SU-DHL-6 (cell line): ENCODE data around the gene WDR43.

ENCODE experiments used
- H2AFZ ChIP-seq: fragments of 200-600 bp; sonication (generic); 2 replicates; pipeline ENCODE4 v1.6.1; 2014; ENCODE audit warnings: low read depth, mild to moderate bottlenecking, moderate library complexity, mixed read lengths, antibody characterized with exemption, low read length; ENCODE audit not compliant: severe bottlenecking
- H3F3A ChIP-seq: fragments of 200-600 bp; shearing (Covaris generic); 2 replicates; pipeline ENCODE4 v1.6.0; 2016; ENCODE audit warnings: antibody characterized with exemption, mild to moderate bottlenecking; ENCODE audit not compliant: insufficient read depth
- H3K27ac ChIP-seq: fragments of 200-600 bp; sonication (generic); 2 replicates; pipeline ENCODE4 v1.5.1; 2016; ENCODE audit warnings: low read depth, mild to moderate bottlenecking, low read length, moderate library complexity, mixed read lengths
- H3K27me3 ChIP-seq: fragments of 200-600 bp; sonication (generic), shearing (Covaris generic); 2 replicates; pipeline ENCODE4 v1.6.0; 2014; ENCODE audit warnings: mild to moderate bottlenecking, low read length
- H3K36me3 ChIP-seq: fragments of 200-600 bp; sonication (generic); 2 replicates; pipeline ENCODE4 v1.6.1; 2014; ENCODE audit warnings: mild to moderate bottlenecking, low read length, mixed read lengths
- H3K4me2 ChIP-seq: fragments of 300-600, 200-600 bp; shearing (Covaris generic), sonication (generic); 2 replicates; pipeline ENCODE4 v1.6.0; 2014; ENCODE audit warnings: low read length, low read depth, mild to moderate bottlenecking; ENCODE audit not compliant: poor library complexity, severe bottlenecking
- H3K4me3 ChIP-seq: fragments of 200-600 bp; sonication (generic); 2 replicates; pipeline ENCODE4 v1.5.1; 2014; ENCODE audit warnings: antibody characterized with exemption, low read length, mild to moderate bottlenecking, mixed read lengths; ENCODE audit not compliant: insufficient read depth, poor library complexity, severe bottlenecking
- H3K79me2 ChIP-seq: fragments of 200-600 bp; sonication (generic); 2 replicates; pipeline ENCODE4 v1.6.1; 2014; ENCODE audit warnings: mild to moderate bottlenecking, low read length, moderate library complexity; ENCODE audit not compliant: insufficient read depth
- H3K9ac ChIP-seq: fragments of 200-600 bp; sonication (generic); 2 replicates; pipeline ENCODE4 v1.7.0; 2014; ENCODE audit warnings: mild to moderate bottlenecking, low read length
- H3K9me2 ChIP-seq: fragments of 200-600 bp; sonication (generic); replicated peaks from 2 replicates; pipeline ENCODE4 v1.6.1; 2014; ENCODE audit warnings: low read length; ENCODE audit not compliant: insufficient read depth
- H3K9me3 ChIP-seq: fragments of 200-600 bp; sonication (generic); 2 replicates; pipeline ENCODE4 v1.6.1; 2014; ENCODE audit warnings: low read length, mixed read lengths; ENCODE audit not compliant: insufficient read depth
- H4K20me1 ChIP-seq: fragments of 200-600 bp; sonication (generic); 2 replicates; pipeline ENCODE4 v1.6.1; 2014; ENCODE audit warnings: low read depth, mild to moderate bottlenecking, antibody characterized with exemption, low read length, moderate library complexity, mixed read lengths
- EZH2phosphoT487 ChIP-seq: fragments of 200-600 bp; sonication (generic), shearing (Covaris generic); conservative IDR thresholded peaks from 2 replicates; pipeline ENCODE4 v1.6.1; 2018; ENCODE audit warnings: mild to moderate bottlenecking, antibody characterized with exemption, low read length, moderate library complexity, mixed read lengths
- TF ChIP-seq, protein P1 (sequence below): fragments of 200-600 bp; sonication (generic); IDR thresholded peaks from one replicate; pipeline ENCODE4 v1.5.1; 2017; ENCODE audit warnings: antibody characterized with exemption, mild to moderate bottlenecking, low read length, moderate library complexity; ENCODE audit not compliant: insufficient read depth, poor library complexity, severe bottlenecking

WDR43 gene

DNA sequence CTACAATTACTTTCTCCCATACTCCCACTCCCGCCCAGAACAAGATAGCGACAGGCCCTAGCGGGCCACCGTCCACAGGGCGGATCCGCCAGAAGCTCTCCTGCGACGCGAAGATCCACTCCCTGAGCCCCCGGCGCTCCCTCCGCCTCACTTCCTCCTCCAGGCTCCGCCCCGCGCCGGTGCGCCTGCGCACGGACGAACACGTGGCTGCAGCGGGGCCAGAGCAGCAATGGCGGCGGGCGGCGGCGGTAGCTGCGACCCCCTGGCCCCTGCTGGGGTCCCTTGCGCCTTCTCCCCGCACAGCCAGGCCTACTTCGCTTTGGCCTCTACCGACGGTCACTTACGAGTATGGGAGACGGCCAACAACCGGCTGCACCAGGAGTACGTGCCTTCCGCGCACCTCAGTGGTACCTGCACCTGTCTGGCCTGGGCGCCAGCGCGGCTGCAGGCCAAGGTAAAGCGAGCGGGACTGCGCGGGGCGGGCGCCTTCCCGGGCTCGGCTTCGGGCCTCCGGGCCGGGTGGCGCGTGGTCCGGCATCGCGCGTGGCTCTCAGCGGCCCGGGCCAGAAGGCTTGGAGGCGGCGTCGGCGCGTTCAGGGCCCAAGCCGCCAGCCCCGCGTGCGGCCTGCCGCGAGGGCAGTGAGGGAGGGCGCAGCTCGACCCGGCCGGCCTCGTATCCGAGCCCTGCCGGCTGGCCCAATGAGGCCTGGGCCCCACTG lies at the start of gene WDR43:
Gene WDR43, plus strand, starts transcription at position 198 of the 719 bp plus-strand sequence. Its CDS starts 32 bp downstream, at position 230.
- H3K4me2 ChIP-seq = peak within 1 kb of the TSS; percentile 99
- H3K27me3 ChIP-seq = no peaks in the 10 kb centered on the region
- H3K27ac ChIP-seq = peak within 1 kb of the TSS; percentile 66
- H3F3A ChIP-seq = 0 out of 2 replicates have a peak, but pooled peaks cover 4% of the 10 kb centered on the region
- no peaks in the 10 kb centered on the region for H3K9me3 ChIP-seq
- peaks cover 52% of the 10 kb centered on the region for H3K79me2 ChIP-seq
- peaks cover 6% of the 10 kb centered on the region for H3K36me3 ChIP-seq
- no peak for TF ChIP-seq EZH2phosphoT487
- TF ChIP-seq, protein P1, sequence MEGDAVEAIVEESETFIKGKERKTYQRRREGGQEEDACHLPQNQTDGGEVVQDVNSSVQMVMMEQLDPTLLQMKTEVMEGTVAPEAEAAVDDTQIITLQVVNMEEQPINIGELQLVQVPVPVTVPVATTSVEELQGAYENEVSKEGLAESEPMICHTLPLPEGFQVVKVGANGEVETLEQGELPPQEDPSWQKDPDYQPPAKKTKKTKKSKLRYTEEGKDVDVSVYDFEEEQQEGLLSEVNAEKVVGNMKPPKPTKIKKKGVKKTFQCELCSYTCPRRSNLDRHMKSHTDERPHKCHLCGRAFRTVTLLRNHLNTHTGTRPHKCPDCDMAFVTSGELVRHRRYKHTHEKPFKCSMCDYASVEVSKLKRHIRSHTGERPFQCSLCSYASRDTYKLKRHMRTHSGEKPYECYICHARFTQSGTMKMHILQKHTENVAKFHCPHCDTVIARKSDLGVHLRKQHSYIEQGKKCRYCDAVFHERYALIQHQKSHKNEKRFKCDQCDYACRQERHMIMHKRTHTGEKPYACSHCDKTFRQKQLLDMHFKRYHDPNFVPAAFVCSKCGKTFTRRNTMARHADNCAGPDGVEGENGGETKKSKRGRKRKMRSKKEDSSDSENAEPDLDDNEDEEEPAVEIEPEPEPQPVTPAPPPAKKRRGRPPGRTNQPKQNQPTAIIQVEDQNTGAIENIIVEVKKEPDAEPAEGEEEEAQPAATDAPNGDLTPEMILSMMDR = no peak
- peak within 1 kb of the TSS; percentile 95 for H3K9ac ChIP-seq
- H4K20me1 ChIP-seq = peaks cover 41% of the 10 kb centered on the region
- H3K9me2 ChIP-seq = no peaks in the 10 kb centered on the region
- peak within 1 kb of the TSS; percentile 82 for H3K4me3 ChIP-seq
- H2AFZ ChIP-seq = no peak within 1 kb of the TSS

- Histone ChIP-seq H4K20me1 (no peaks in the 10 kb centered on the region; the same call in 1 of the 2 replicates), H3K4me3 (no peak overlapping the region), H3F3A (peaks cover 12% of the 10 kb centered on the region; the same call in 1 of the 2 replicates), H3K27ac (no peak overlapping the region), H3K4me2 (no peak overlapping the region), H3K9me2 (no peaks in the 10 kb centered on the region), H3K9me3 (no peaks in the 10 kb centered on the region), H2AFZ (no peak overlapping the region), H3K9ac (no peak overlapping the region), H3K79me2 (no peaks in the 10 kb centered on the region; the same call in 1 of the 2 replicates), H3K27me3 (no peaks in the 10 kb centered on the region), H3K36me3 (peaks cover 7% of the 10 kb centered on the region; the same call in 1 of the 2 replicates)
- TF ChIP-seq, protein P1 = no peak
- no peak for TF ChIP-seq EZH2phosphoT487
Observed at GRCh38 chr2:28855193-28855592, 39.3 kb upstream of the WDR43 start.

DNA sequence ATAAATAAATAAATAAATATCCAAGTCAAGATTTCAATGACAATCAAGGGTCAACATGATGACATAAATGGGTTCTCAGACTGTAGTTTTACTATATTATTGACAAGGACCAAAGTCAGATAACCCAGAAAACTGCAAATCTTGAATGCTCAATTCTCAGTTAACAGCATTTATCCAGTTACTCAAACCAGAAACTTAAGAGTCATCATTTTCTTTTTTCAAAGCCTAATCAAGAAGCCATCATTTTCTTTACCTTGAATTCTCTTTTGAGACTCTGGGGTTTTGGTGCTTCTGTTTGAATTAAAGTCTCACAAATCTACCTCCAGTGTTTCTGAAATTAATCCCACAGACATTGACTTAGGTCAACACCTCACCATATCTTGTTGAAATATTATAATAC lies 38.5 kb upstream of the WDR43 start:
- no peaks in the 10 kb centered on the region for H3K36me3 ChIP-seq
- H3F3A ChIP-seq = 0 out of 2 replicates have a peak, but pooled peaks cover 5% of the 10 kb centered on the region
- no peak overlapping the region for H3K9ac ChIP-seq
- H4K20me1 ChIP-seq = no peaks in the 10 kb centered on the region
- no peaks in the 10 kb centered on the region for H3K27me3 ChIP-seq
- H3K9me2 ChIP-seq = no peaks in the 10 kb centered on the region
- H2AFZ ChIP-seq = no peak overlapping the region
- no peak overlapping the region for H3K27ac ChIP-seq
- H3K4me3 ChIP-seq = no peak overlapping the region
- H3K4me2 ChIP-seq = no peak overlapping the region
- H3K9me3 ChIP-seq = no peaks in the 10 kb centered on the region
- H3K79me2 ChIP-seq = no peaks in the 10 kb centered on the region; the same call in 1 of the 2 replicates
- no peak for TF ChIP-seq EZH2phosphoT487
- TF ChIP-seq, protein P1 = no peak
